Measurements from ENCODE around the gene IL23A. TPM values are rescaled to one million over a fixed set of nuclear protein-coding genes. Genes with fewer than 3 reads are reported as not detected.

Gene IL23A
- total and polyA plus RNA-seq, 5 experiments from 2014 or later = 12.3 to 35.3 (median 16.6) TPM

- Mint-ChIP-seq H3K27ac (no peak overlapping the region), H3K9me3 (no peaks in the 10 kb centered on the region), H3K27me3 (peaks cover 0 to 4% (median 0%) of the 10 kb centered on the region in 5 donors), H3K4me1 (no peaks in the 10 kb centered on the region), H3K4me3 (no peak overlapping the region), H3K36me3 (peaks cover 0 to 2% (median 0%) of the 10 kb centered on the region in 3 donors)
- no peak for DNase-seq
- POLR2A ChIA-PET = no interaction called here
- ATAC-seq = no peak
Observed at GRCh38 chr12:56366948-56367347, 28.3 kb downstream of the IL23A start.

- no peak for ATAC-seq
- H3K4me1 Mint-ChIP-seq = peaks cover 0 to 31% (median 0%) of the 10 kb centered on the region in 4 donors
- DNase-seq = no peak
- no peaks in the 10 kb centered on the region for H3K27me3 Mint-ChIP-seq
- peaks cover 0 to 5% (median 2%) of the 10 kb centered on the region in 9 donors for H3K9me3 Mint-ChIP-seq
- H3K36me3 Mint-ChIP-seq = peaks cover 0 to 7% (median 0%) of the 10 kb centered on the region in 3 donors
- POLR2A ChIA-PET = interaction anchor here (0.7 kb wide), 2 partner anchors 24 to 183 kb away, joined by 3 to 4 read pairs; no protein-coding TSS in a partner anchor
- H3K4me3 Mint-ChIP-seq = no peak overlapping the region
- no peak overlapping the region for H3K27ac Mint-ChIP-seq
Observed at GRCh38 chr12:56373515-56373914, 34.8 kb downstream of the IL23A start.

GRCh38 chr12:56374726-56375597 lies 36.3 kb downstream of the IL23A start:
- H3K4me3 Mint-ChIP-seq = no peak overlapping the region
- ATAC-seq (no peak), DNase-seq (no peak)
- H3K27me3 Mint-ChIP-seq = no peaks in the 10 kb centered on the region
- POLR2A ChIA-PET = interaction anchor here (0.6 to 1.0 kb wide), 2 partner anchors 15 to 504 kb away, joined by 3 to 4 read pairs; partner anchors contain the start of gene STAT2
- peaks cover 0 to 5% (median 2%) of the 10 kb centered on the region in 9 donors for H3K9me3 Mint-ChIP-seq
- H3K27ac Mint-ChIP-seq = peak overlapping the region in 1 of 10 donors; percentile 63
- H3K36me3 Mint-ChIP-seq = peaks cover 0 to 7% (median 0%) of the 10 kb centered on the region in 3 donors
- peaks cover 0 to 31% (median 0%) of the 10 kb centered on the region in 4 donors for H3K4me1 Mint-ChIP-seq

GRCh38 chr12:56375598-56376434 lies 37.1 kb downstream of the IL23A start:
- Mint-ChIP-seq H3K27ac (peak overlapping the region in 2 of 10 donors; percentile 8 to 63), H3K36me3 (peaks cover 0 to 7% (median 0%) of the 10 kb centered on the region in 3 donors), H3K4me3 (no peak overlapping the region), H3K27me3 (no peaks in the 10 kb centered on the region), H3K9me3 (peaks cover 0 to 5% (median 2%) of the 10 kb centered on the region in 9 donors), H3K4me1 (peaks cover 0 to 31% (median 0%) of the 10 kb centered on the region in 4 donors)
- POLR2A ChIA-PET = interaction anchor here (0.6 to 0.7 kb wide), 2 partner anchors 152 to 505 kb away, joined by 3 read pairs; no protein-coding TSS in a partner anchor
- ATAC-seq (peak in 1 of 2 donors; percentile 52), DNase-seq (peak in 1 of 10 donors; percentile 11)

GRCh38 chr12:56377310-56377988 lies 38.8 kb downstream of the IL23A start:
- Mint-ChIP-seq H3K27ac (peak overlapping the region in 1 of 10 donors; percentile 66), H3K27me3 (no peaks in the 10 kb centered on the region), H3K9me3 (peaks cover 0 to 5% (median 2%) of the 10 kb centered on the region in 9 donors), H3K36me3 (peaks cover 0 to 5% (median 0%) of the 10 kb centered on the region in 3 donors), H3K4me3 (no peak overlapping the region), H3K4me1 (peaks cover 0 to 31% (median 0%) of the 10 kb centered on the region in 4 donors)
- no peak for DNase-seq
- no peak for ATAC-seq
- POLR2A ChIA-PET = no interaction called here

- peaks cover 0 to 2% (median 0%) of the 10 kb centered on the region in 3 donors for H3K36me3 Mint-ChIP-seq
- H3K27ac Mint-ChIP-seq = peak overlapping the region in 1 of 10 donors; percentile 66
- POLR2A ChIA-PET = no interaction called here
- H3K4me3 Mint-ChIP-seq = no peak overlapping the region
- ATAC-seq (no peak), DNase-seq (no peak)
- H3K4me1 Mint-ChIP-seq = peaks cover 0 to 31% (median 0%) of the 10 kb centered on the region in 4 donors
- peaks cover 0 to 5% (median 2%) of the 10 kb centered on the region in 9 donors for H3K9me3 Mint-ChIP-seq
- no peaks in the 10 kb centered on the region for H3K27me3 Mint-ChIP-seq
Observed at GRCh38 chr12:56377989-56378316, 39.3 kb downstream of the IL23A start.

- Mint-ChIP-seq H3K27ac (no peak overlapping the region), H3K36me3 (no peaks in the 10 kb centered on the region), H3K9me3 (no peaks in the 10 kb centered on the region), H3K4me1 (peaks cover 0 to 3% (median 0%) of the 10 kb centered on the region in 4 donors), H3K4me3 (no peak overlapping the region), H3K27me3 (no peaks in the 10 kb centered on the region)
- no peak for DNase-seq
- POLR2A ChIA-PET = interaction anchor here (0.6 kb wide), 1 partner anchor 1010 kb away, joined by 5 read pairs; no protein-coding TSS in a partner anchor
- no peak for ATAC-seq
Observed at GRCh38 chr12:56382611-56383010, 43.9 kb downstream of the IL23A start.

GRCh38 chr12:56385873-56386272 lies 47.2 kb downstream of the IL23A start:
- Mint-ChIP-seq H3K27ac (no peak overlapping the region), H3K36me3 (no peaks in the 10 kb centered on the region), H3K27me3 (no peaks in the 10 kb centered on the region), H3K4me1 (no peaks in the 10 kb centered on the region), H3K4me3 (no peak overlapping the region), H3K9me3 (no peaks in the 10 kb centered on the region)
- DNase-seq (no peak), ATAC-seq (no peak)
- POLR2A ChIA-PET = no interaction called here

GRCh38 chr12:56387152-56387736 lies 48.6 kb downstream of the IL23A start:
- H3K9me3 Mint-ChIP-seq = peaks cover 0 to 1% (median 0%) of the 10 kb centered on the region in 9 donors
- H3K36me3 Mint-ChIP-seq = no peaks in the 10 kb centered on the region
- no peak for DNase-seq
- POLR2A ChIA-PET = no interaction called here
- no peak for ATAC-seq
- peak overlapping the region in 1 of 10 donors; percentile 1 for H3K27ac Mint-ChIP-seq
- H3K4me1 Mint-ChIP-seq = no peaks in the 10 kb centered on the region
- H3K4me3 Mint-ChIP-seq = no peak overlapping the region
- no peaks in the 10 kb centered on the region for H3K27me3 Mint-ChIP-seq

- Mint-ChIP-seq H3K9me3 (peaks cover 0 to 1% (median 0%) of the 10 kb centered on the region in 9 donors), H3K4me3 (no peak overlapping the region), H3K36me3 (no peaks in the 10 kb centered on the region), H3K27me3 (no peaks in the 10 kb centered on the region), H3K4me1 (no peaks in the 10 kb centered on the region), H3K27ac (peak overlapping the region in 1 of 10 donors; percentile 59)
- ATAC-seq (no peak), DNase-seq (no peak)
- POLR2A ChIA-PET = interaction anchor here (0.7 kb wide), 1 partner anchor 544 kb away, joined by 3 read pairs; no protein-coding TSS in a partner anchor
Observed at GRCh38 chr12:56389412-56389811, 50.7 kb downstream of the IL23A start.
